A549 (cell line): ENCODE data around the gene MYH6.

Experiments used
- CEBPB ChIP-seq, 2 experiments: fragments of >200 bp in 1 of 2; sonication (Bioruptor Twin) in 1 of 2; formaldehyde crosslinking in 1 of 2; IDR thresholded peaks; 2 replicates each; pipeline ENCODE4 v1.6.1; 2012 to 2016
- CHD2 ChIP-seq: fragments of 150-350 bp; IDR thresholded peaks from 2 replicates; pipeline ENCODE4 v1.6.1; 2014; ENCODE audit warnings: low read length; ENCODE audit not compliant: partially characterized antibody
- CTCF ChIP-seq: fragments of >200 bp; sonication (Bioruptor Twin); formaldehyde crosslinking; IDR thresholded peaks from 3 replicates; pipeline ENCODE4 v1.5.1; 2016
- JUNB ChIP-seq: fragments of >200 bp; sonication (Bioruptor Twin); formaldehyde crosslinking; IDR thresholded peaks from 2 replicates; pipeline ENCODE4 v1.6.1; 2016
- MAX ChIP-seq: IDR thresholded peaks from 2 replicates; pipeline ENCODE4 v1.6.1; 2012
- MAZ ChIP-seq: fragments of 150-350 bp; IDR thresholded peaks from 2 replicates; pipeline ENCODE4 v1.6.1; 2014; ENCODE audit warnings: antibody characterized with exemption, low read depth, low read length, borderline replicate concordance
- MYC ChIP-seq: IDR thresholded peaks from 2 replicates; pipeline ENCODE4 v1.6.1; 2012; ENCODE audit warnings: mild to moderate bottlenecking, inconsistent platforms, low read length, improper control_type of control experiment, borderline replicate concordance
- POLR2A ChIP-seq: IDR thresholded peaks from 2 replicates; pipeline ENCODE4 v1.6.1; 2012; ENCODE audit warnings: mild to moderate bottlenecking, low read length
- RAD21 ChIP-seq, 2 experiments: fragments of >200 bp in 1 of 2; sonication (Bioruptor Twin) in 1 of 2; formaldehyde crosslinking in 1 of 2; IDR thresholded peaks in 1 of 2; conservative IDR thresholded peaks in 1 of 2; 2 replicates in 1 of 2; 3 replicates in 1 of 2; pipeline ENCODE4 v1.6.1; 2012 to 2018; ENCODE audit warnings: inconsistent platforms in 1 of 2
- RFX5 ChIP-seq: fragments of 450-650 bp; IDR thresholded peaks from 2 replicates; pipeline ENCODE4 v1.7.1; 2014; ENCODE audit warnings: antibody characterized with exemption, mild to moderate bottlenecking, moderate library complexity
- ZSCAN20 ChIP-seq: fragments of 250-450 bp; sonication (Bioruptor Pico); IDR thresholded peaks from 2 replicates; pipeline ENCODE4 v1.8.0; 2022; ENCODE audit warnings: mild to moderate bottlenecking, moderate library complexity

- TF ChIP-seq CTCF (no peak), MAZ (no peak), ZSCAN20 (CRISPR knock-in tag) (no peak), RFX5 (no peak), MYC (no peak), MAX (no peak), POLR2A (no peak), CHD2 (no peak), JUNB (no peak), RAD21 (conservative IDR thresholded peaks at IDR 0.05 in 1 of 2, IDR thresholded peaks at IDR 0.05 in 1 of 2) (no peak), CEBPB (IDR thresholded peaks at IDR 0.05) (no peak)
Observed at GRCh38 chr14:23347406-23348296, 60.4 kb downstream of the MYH6 start.
